ENCODE data around the gene PTGR2. TPM values are rescaled to one million over a fixed set of nuclear protein-coding genes. Genes with fewer than 3 reads are reported as not detected.

PTGR2 gene
- total RNA-seq, 2 donors from 2014 or later: 7.7 to 21.5 TPM

Other genes with a start within 250 kb of the PTGR2 start
- not detected for gene ACOT6, start 239.3 kb upstream of the PTGR2 start, total RNA-seq
- 10 to 100 TPM; 22.9 to 30.5 TPM for gene DNAL1, start 206.8 kb upstream of the PTGR2 start, total RNA-seq
- 10 to 100 TPM; 66.9 to 70.4 TPM for gene PNMA1, start 137.4 kb upstream of the PTGR2 start, total RNA-seq
- gene ZNF410, start 35.0 kb downstream of the PTGR2 start, total RNA-seq: 10 to 100 TPM; 34.2 to 40.7 TPM
- gene FAM161B, start 98.3 kb downstream of the PTGR2 start, total RNA-seq: 1 to 10 TPM in 1 of 2 donors, under 1 TPM in 1; 0.97 to 1.3 TPM
- gene COQ6, start 98.5 kb downstream of the PTGR2 start, total RNA-seq: 10 to 100 TPM; 18.0 to 18.1 TPM
- 10 to 100 TPM; 15.6 to 16.5 TPM for gene ENTPD5, start 167.5 kb downstream of the PTGR2 start, total RNA-seq
- 1 to 10 TPM; 2.6 to 2.9 TPM for gene BBOF1, start 167.5 kb downstream of the PTGR2 start, total RNA-seq
- 10 to 100 TPM; 62.0 to 66.2 TPM for gene ALDH6A1, start 232.6 kb downstream of the PTGR2 start, total RNA-seq
- gene LIN52, start 233.1 kb downstream of the PTGR2 start, total RNA-seq: 10 to 100 TPM; 16.4 to 19.0 TPM

Data from endodermal cell (in vitro differentiated cells).